ENCODE data around the gene MIPOL1. TPM values are rescaled to one million over a fixed set of nuclear protein-coding genes. Genes with fewer than 3 reads are reported as not detected.

Gene MIPOL1
- total RNA-seq, 1 experiment from 2014 or later = 15.4 TPM

DNA sequence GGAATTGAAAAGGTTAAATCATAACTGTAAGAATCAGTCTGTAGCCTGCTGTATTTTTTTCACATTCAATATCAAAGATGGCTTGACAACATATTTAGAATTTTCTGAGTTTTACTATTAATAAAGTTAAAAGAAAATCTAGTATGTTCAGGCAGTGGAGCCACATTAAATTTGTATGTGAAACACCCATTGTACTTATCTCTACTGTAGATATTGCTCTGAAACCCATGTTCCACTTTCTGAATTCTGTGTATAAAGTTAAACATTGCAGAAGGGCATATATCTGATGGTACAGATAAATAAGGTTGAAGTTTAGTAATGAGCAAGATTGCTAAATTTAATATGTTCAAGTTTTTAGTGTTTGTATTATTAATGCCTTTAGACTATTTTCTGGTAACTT lies 224.6 kb downstream of the MIPOL1 start:
- Histone ChIP-seq H3K4me2 (ENCODE audit: low read length) (no peak overlapping the region), H3K27me3 (ENCODE audit: insufficient read depth, low read length) (no peaks in the 10 kb centered on the region)
- POLR2A ChIA-PET = no interaction called here

DNA sequence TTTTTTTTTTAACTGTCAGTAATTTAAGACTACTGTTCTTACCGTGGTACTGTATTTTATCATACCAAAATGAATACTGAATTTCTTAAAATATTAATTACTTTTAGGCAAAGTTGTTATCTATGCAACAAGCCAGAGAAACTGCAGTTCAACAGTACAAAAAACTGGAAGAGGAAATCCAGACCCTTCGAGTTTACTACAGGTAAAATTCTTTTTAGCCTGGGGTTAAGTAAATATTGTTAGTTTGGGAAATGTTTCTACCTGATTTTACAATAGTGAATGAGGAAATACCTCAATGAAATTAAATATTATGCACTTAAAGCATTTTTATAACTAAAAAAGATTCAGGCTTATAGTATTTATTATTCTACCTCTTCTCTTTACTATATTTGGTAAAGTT lies 225.0 kb downstream of the MIPOL1 start:
- no peaks in the 10 kb centered on the region for H3K79me2 ChIP-seq (ENCODE audit: insufficient read depth, low read length)
- ChIA-PET CTCF (no interaction called here), POLR2A (no interaction called here), RAD21 (ENCODE audit: low non-redundant PET in 1 of 2, low total read pairs in 2 of 2, uncharacterized antibody in 2 of 2, unreplicated experiment in 2 of 2) (no interaction called here)
- H3K4me2 ChIP-seq (ENCODE audit: low read length) = no peak overlapping the region
- BruUV-seq (replicated peaks) = no TSS peak
- H3K27ac ChIP-seq (ENCODE audit: low read depth, low read length) = no peak overlapping the region
- no peak for ATAC-seq
- H3K9ac ChIP-seq (ENCODE audit: low read length) = no peak overlapping the region
- TF ChIP-seq, protein P1, sequence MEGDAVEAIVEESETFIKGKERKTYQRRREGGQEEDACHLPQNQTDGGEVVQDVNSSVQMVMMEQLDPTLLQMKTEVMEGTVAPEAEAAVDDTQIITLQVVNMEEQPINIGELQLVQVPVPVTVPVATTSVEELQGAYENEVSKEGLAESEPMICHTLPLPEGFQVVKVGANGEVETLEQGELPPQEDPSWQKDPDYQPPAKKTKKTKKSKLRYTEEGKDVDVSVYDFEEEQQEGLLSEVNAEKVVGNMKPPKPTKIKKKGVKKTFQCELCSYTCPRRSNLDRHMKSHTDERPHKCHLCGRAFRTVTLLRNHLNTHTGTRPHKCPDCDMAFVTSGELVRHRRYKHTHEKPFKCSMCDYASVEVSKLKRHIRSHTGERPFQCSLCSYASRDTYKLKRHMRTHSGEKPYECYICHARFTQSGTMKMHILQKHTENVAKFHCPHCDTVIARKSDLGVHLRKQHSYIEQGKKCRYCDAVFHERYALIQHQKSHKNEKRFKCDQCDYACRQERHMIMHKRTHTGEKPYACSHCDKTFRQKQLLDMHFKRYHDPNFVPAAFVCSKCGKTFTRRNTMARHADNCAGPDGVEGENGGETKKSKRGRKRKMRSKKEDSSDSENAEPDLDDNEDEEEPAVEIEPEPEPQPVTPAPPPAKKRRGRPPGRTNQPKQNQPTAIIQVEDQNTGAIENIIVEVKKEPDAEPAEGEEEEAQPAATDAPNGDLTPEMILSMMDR (IDR thresholded peaks at IDR 0.05 in 2 of 3, conservative IDR thresholded peaks at IDR 0.05 in 1 of 3; ENCODE audit: borderline replicate concordance in 1 of 3, insufficient read depth in 1 of 3, low read depth in 2 of 3, low read length in 2 of 3) = no peak
- TF ChIP-seq POLR2A (IDR thresholded peaks at IDR 0.05; ENCODE audit: borderline replicate concordance, extremely low read depth, insufficient read depth, insufficient read length) (no peak), CBX3 (IDR thresholded peaks at IDR 0.05; ENCODE audit: low read depth) (no peak), SP1 (IDR thresholded peaks at IDR 0.05; ENCODE audit: low read depth) (no peak), EGR1 (IDR thresholded peaks at IDR 0.05; ENCODE audit: low read depth) (no peak), YY1 (IDR thresholded peaks at IDR 0.05; ENCODE audit: extremely low read depth, insufficient replicate concordance, low read depth, low read length) (no peak), JUND (IDR thresholded peaks at IDR 0.05) (no peak), ZFX (IDR thresholded peaks at IDR 0.05) (no peak), ZNF274 (IDR thresholded peaks at IDR 0.05; ENCODE audit: low read depth, low read length) (no peak)
- DNase-seq (ENCODE audit: low read depth, low spot score) = no peak
- intact Hi-C loops (cut with micrococcal nuclease) = no loop called here
- no peaks in the 10 kb centered on the region for H3K27me3 ChIP-seq (ENCODE audit: insufficient read depth, low read length)
- H4K20me1 ChIP-seq (ENCODE audit: insufficient read depth) = no peaks in the 10 kb centered on the region
- H3K4me1 ChIP-seq (ENCODE audit: control insufficient read depth in 1 of 2, insufficient read depth in 2 of 2, low read length in 2 of 2) = no peaks in the 10 kb centered on the region
- H3K9me2 ChIP-seq (ENCODE audit: insufficient read depth) = no peaks in the 10 kb centered on the region
- no peaks in the 10 kb centered on the region for H3K9me3 ChIP-seq (ENCODE audit: control insufficient read depth in 1 of 2, insufficient read depth in 1 of 2, low read depth in 1 of 2, low read length in 2 of 2)
- no peak overlapping the region for H3K4me3 ChIP-seq (replicated peaks in 1 of 2; ENCODE audit: low read depth in 1 of 2, low read length in 2 of 2)
- H2AFZ ChIP-seq (ENCODE audit: low read depth, low read length, poor library complexity, severe bottlenecking) = no peak overlapping the region
- no peaks in the 10 kb centered on the region for H3K36me3 ChIP-seq (ENCODE audit: control insufficient read depth in 1 of 2, insufficient read depth in 2 of 2, low read length in 2 of 2)

More for the DNA sequence above, 224.6 kb downstream of the MIPOL1 start:
- no peaks in the 10 kb centered on the region for H3K4me1 ChIP-seq (ENCODE audit: control insufficient read depth in 1 of 2, insufficient read depth in 2 of 2, low read length in 2 of 2)
- no peaks in the 10 kb centered on the region for H3K9me3 ChIP-seq (ENCODE audit: control insufficient read depth in 1 of 2, insufficient read depth in 1 of 2, low read depth in 1 of 2, low read length in 2 of 2)
- no peaks in the 10 kb centered on the region for H3K36me3 ChIP-seq (ENCODE audit: control insufficient read depth in 1 of 2, insufficient read depth in 2 of 2, low read length in 2 of 2)
- H3K27ac ChIP-seq (ENCODE audit: low read depth, low read length) = no peak overlapping the region
- no peaks in the 10 kb centered on the region for H4K20me1 ChIP-seq (ENCODE audit: insufficient read depth)
- ChIA-PET CTCF (no interaction called here), RAD21 (ENCODE audit: low non-redundant PET in 1 of 2, low total read pairs in 2 of 2, uncharacterized antibody in 2 of 2, unreplicated experiment in 2 of 2) (no interaction called here)
- H3K9me2 ChIP-seq (ENCODE audit: insufficient read depth) = no peaks in the 10 kb centered on the region
- H3K4me3 ChIP-seq (replicated peaks in 1 of 2; ENCODE audit: low read depth in 1 of 2, low read length in 2 of 2) = no peak overlapping the region
- DNase-seq (ENCODE audit: low read depth, low spot score) (no peak), ATAC-seq (no peak)
- TF ChIP-seq CBX3 (IDR thresholded peaks at IDR 0.05; ENCODE audit: low read depth) = no peak
- TF ChIP-seq POLR2A (IDR thresholded peaks at IDR 0.05; ENCODE audit: borderline replicate concordance, extremely low read depth, insufficient read depth, insufficient read length) = no peak
- TF ChIP-seq CEBPB (IDR thresholded peaks at IDR 0.05; ENCODE audit: low read depth) = no peak
- TF ChIP-seq, protein P2, sequence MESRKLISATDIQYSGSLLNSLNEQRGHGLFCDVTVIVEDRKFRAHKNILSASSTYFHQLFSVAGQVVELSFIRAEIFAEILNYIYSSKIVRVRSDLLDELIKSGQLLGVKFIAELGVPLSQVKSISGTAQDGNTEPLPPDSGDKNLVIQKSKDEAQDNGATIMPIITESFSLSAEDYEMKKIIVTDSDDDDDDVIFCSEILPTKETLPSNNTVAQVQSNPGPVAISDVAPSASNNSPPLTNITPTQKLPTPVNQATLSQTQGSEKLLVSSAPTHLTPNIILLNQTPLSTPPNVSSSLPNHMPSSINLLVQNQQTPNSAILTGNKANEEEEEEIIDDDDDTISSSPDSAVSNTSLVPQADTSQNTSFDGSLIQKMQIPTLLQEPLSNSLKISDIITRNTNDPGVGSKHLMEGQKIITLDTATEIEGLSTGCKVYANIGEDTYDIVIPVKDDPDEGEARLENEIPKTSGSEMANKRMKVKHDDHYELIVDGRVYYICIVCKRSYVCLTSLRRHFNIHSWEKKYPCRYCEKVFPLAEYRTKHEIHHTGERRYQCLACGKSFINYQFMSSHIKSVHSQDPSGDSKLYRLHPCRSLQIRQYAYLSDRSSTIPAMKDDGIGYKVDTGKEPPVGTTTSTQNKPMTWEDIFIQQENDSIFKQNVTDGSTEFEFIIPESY (IDR thresholded peaks at IDR 0.05; ENCODE audit: extremely low read depth, insufficient replicate concordance, low read length) = no peak
- TF ChIP-seq EGR1 (IDR thresholded peaks at IDR 0.05; ENCODE audit: low read depth) = no peak
- no peak for TF ChIP-seq FOSL1 (IDR thresholded peaks at IDR 0.05; ENCODE audit: low read depth)
- no peak for TF ChIP-seq ELF1 (IDR thresholded peaks at IDR 0.05; ENCODE audit: borderline replicate concordance, low read depth)
- no peak overlapping the region for H3K9ac ChIP-seq (ENCODE audit: low read length)
- no peak overlapping the region for H2AFZ ChIP-seq (ENCODE audit: low read depth, low read length, poor library complexity, severe bottlenecking)
- H3K79me2 ChIP-seq (ENCODE audit: insufficient read depth, low read length) = no peaks in the 10 kb centered on the region
- intact Hi-C loops (cut with micrococcal nuclease) = no loop called here
- no TSS peak for BruUV-seq (replicated peaks)

All from HCT116 (cell line).